Measurements from ENCODE around the gene ZNF511. TPM values are rescaled to one million over a fixed set of nuclear protein-coding genes. Genes with fewer than 3 reads are reported as not detected.

ZNF511 gene
- total RNA-seq, 1 donor from 2014 or later = 27.8 TPM

DNA sequence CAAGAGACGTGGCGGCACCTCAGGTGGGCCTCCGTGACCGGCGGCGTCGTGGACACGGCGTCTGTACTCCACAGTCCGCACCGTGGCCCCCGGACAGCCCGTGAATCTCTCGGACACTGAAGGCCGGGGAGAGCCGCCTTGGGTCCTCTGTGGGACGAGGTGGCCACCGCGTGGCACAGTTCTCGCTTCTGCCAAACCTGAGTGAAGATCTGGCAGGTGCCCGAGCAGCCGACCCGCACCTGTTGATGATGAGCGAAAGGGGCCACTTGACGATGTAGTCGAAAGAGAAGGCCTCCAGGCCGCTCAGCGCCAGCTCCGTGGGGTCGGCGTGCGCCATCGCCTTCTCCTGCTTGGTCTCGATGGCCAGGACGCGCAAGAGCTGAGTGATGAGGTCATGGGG is 23.5 kb upstream of the ZNF511 start:
- no peak for DNase-seq (ENCODE audit: low spot score)
- intact Hi-C loops (cut with DNase I) = no loop called here
- no peak for ATAC-seq

DNA sequence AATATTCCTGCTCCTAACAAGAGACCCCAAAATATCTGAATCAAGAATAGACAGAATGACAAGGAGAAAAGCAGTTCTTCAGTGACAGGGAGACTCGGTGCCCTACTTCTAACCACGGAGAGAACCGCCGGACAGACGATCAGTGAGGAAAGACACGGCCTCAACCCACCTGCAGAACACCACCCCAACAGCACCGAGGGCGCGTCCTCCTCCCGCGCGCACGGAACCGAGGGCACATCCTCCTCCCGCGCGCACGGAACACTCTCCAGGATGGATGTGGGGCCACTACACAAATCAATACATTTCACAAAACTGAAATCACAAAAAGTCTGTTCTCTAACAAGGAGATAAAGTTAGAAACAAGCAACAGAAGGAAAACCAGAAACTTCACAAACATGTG is 22.3 kb upstream of the ZNF511 start:
- intact Hi-C loops (cut with DNase I) = no loop called here
- DNase-seq (ENCODE audit: low spot score) (no peak), ATAC-seq (no peak)

GRCh38 chr10:133287832-133288500 is 20.7 kb upstream of the ZNF511 start:
- no peak for DNase-seq (ENCODE audit: low spot score)
- no peak for ATAC-seq
- intact Hi-C loops (cut with DNase I) = no loop called here

- DNase-seq (ENCODE audit: low spot score) (no peak), ATAC-seq (no peak)
- intact Hi-C loops (cut with DNase I) = no loop called here
Observed at GRCh38 chr10:133289761-133290160, 19.0 kb upstream of the ZNF511 start.

DNA sequence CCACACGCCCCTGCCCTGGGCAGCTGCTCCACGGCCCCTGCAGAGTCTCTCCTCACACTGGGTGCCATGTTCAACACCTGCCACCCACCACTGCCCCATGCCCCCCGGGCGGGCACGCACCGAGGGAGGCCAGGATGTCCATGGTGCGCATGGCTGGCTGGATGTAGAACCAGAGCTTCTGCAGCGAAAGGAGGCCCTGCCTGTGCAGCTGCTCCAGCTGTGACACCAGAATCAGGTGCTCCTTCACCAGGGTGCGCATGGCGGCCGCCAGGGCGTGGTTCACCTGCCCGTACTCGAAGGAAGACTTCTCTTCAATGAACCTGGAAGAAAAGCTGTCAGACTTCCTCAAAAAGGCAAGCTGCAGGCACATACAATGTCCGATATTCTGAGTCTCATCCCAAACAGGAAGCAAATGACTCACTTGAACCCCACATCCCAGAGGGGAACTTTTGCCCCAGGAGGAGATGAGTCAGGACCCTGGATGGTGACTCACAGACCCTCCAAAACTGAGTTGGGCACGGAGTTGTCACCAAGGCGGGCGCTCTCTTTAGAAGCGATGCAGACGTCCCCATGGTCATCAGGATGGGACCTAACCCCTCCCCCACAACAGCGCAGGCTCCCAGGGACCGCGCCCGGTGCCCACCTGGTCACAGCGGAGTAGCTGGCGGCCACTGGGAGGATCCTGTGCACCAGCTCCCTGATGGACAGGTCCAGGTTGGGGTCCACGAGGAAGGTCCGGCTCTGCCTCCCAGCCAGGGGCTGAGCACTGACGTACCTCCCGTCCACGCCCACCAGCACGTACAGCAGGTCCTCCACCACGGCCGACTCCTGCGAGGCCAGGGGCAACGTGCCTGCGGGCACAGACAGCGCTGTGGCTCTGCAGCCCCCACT is 15.6 kb upstream of the ZNF511 start:
- intact Hi-C loops (cut with DNase I) = no loop called here
- DNase-seq (ENCODE audit: low spot score) (no peak), ATAC-seq (no peak)

DNA sequence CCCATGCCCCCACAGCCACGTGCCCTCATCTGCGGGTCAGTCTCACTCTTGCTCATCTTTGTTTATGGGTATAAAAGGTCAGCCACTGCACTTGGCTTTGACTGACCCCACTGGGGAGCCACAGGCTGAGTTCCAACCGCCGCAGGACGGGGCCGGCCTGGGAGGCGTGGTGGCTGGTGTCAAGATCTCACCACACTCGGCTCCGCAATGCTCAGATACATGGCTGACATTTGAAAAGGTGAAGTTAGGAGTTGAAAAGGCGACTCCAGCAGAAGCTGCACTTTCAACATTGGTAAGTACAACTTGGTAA is 14.9 kb upstream of the ZNF511 start:
- intact Hi-C loops (cut with DNase I) = no loop called here
- ATAC-seq (no peak), DNase-seq (ENCODE audit: low spot score) (no peak)

GRCh38 chr10:133294189-133294588 is 14.5 kb upstream of the ZNF511 start:
- DNase-seq (ENCODE audit: low spot score) = no peak
- peak; percentile 54 for ATAC-seq
- intact Hi-C loops (cut with DNase I) = no loop called here

- intact Hi-C loops (cut with DNase I) = no loop called here
- DNase-seq (ENCODE audit: low spot score) (no peak), ATAC-seq (no peak)
Observed at GRCh38 chr10:133295426-133296320, 13.0 kb upstream of the ZNF511 start.

GRCh38 chr10:133297504-133297903 is 11.2 kb upstream of the ZNF511 start:
- intact Hi-C loops (cut with DNase I) = no loop called here
- DNase-seq (ENCODE audit: low spot score) = no peak
- no peak for ATAC-seq

- intact Hi-C loops (cut with DNase I) = no loop called here
- ATAC-seq = no peak
- no peak for DNase-seq (ENCODE audit: low spot score)
Observed at GRCh38 chr10:133298466-133298865, 10.2 kb upstream of the ZNF511 start.

DNA sequence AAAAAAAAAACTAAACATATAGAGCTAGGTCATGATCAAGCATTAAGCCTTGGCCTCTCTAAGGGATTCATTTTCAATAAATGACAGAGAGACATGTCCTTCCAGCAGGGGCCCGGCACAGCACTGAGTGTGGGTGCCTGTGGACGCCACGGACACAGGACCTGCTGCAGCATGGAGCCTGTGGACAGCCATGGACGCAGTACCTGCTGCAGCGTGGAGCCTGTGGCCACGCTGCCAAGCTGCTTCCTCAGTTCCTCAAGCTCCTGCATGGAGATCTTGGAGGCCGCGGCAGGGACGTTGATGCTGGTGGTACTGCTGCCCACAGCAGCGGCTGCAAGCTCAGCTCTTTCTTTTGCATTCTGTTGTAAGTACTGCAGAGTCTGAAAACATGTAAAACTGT is 9.5 kb upstream of the ZNF511 start:
- intact Hi-C loops (cut with DNase I) = no loop called here
- DNase-seq (ENCODE audit: low spot score) (no peak), ATAC-seq (no peak)

DNA sequence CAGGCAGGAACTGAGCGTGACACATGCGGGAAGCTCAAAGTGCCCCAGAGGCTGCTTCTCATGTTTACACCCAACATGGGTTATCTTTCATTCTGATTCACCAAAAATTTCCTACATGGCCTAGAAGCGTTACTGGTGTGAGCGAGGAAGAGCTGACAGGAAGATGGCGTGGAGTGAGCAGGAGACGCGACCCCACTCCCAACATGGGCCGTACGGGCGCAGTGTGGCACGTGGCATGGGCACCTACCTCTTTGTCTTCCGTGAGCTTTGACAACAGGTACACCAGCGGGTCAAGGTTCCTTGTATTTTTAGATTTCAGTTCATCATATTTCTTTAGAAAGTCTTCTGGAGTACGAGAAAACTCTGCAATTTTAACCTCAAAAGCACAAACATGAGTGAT is 9.0 kb upstream of the ZNF511 start:
- no peak for ATAC-seq
- intact Hi-C loops (cut with DNase I) = no loop called here
- DNase-seq (ENCODE audit: low spot score) = no peak

- DNase-seq (ENCODE audit: low spot score) (no peak), ATAC-seq (no peak)
Observed at GRCh38 chr10:133302230-133302629, 6.5 kb upstream of the ZNF511 start.

DNA sequence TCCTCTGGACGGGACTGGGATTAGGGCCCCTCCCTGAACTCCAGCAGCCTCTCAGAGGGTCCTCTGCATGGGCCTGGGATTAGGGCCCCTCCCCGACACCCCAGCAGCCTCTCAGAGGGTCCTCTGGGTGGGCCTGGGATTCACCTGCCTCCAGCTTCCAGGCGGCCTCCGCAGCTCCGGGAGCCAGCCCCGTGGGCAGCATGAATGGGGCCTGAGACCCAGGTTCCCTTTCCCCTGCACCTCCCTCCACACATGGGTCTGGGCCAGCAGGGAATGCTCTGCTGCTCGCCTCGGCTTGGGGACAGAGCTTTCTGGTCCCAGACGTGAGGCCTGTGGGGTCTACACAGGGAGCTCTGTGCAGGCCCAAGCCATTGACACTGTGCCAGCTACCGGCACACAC is 5.5 kb upstream of the ZNF511 start:
- ATAC-seq (no peak), DNase-seq (ENCODE audit: low spot score) (no peak)
- intact Hi-C loops (cut with DNase I) = no loop called here

More at GRCh38 chr10:133302230-133302629, 6.5 kb upstream of the ZNF511 start:
- intact Hi-C loops (cut with DNase I) = no loop called here

DNA sequence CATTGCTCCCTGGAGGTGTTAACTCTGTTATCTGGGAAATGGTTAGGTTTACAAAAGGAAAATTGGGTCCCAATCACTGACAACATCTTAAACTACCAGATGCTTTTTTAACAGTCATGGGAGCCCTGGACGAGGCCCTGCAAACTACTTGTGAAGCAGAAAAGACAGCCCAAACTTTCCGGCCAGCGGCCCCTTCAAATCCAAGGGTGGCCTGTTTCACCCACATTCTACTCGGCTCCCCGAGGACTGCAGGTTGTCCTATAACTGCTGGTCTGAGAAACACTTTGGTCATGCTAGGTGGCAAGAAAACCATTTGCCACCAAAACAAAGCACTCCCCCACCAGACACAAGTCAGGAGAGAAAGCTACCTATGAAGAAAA is 2.6 kb upstream of the ZNF511 start:
- DNase-seq (ENCODE audit: low spot score) (no peak), ATAC-seq (no peak)
- intact Hi-C loops (cut with DNase I) = no loop called here

GRCh38 chr10:133306941-133307379 is 1.8 kb upstream of the ZNF511 start:
- DNase-seq (ENCODE audit: low spot score) = no peak
- intact Hi-C loops (cut with DNase I) = no loop called here
- no peak for ATAC-seq

GRCh38 chr10:133307776-133308420 is 816 bp upstream of the ZNF511 start:
- DNase-seq (ENCODE audit: low spot score) (peak; percentile 79), ATAC-seq (no peak)
- intact Hi-C loops (cut with DNase I) = no loop called here

DNA sequence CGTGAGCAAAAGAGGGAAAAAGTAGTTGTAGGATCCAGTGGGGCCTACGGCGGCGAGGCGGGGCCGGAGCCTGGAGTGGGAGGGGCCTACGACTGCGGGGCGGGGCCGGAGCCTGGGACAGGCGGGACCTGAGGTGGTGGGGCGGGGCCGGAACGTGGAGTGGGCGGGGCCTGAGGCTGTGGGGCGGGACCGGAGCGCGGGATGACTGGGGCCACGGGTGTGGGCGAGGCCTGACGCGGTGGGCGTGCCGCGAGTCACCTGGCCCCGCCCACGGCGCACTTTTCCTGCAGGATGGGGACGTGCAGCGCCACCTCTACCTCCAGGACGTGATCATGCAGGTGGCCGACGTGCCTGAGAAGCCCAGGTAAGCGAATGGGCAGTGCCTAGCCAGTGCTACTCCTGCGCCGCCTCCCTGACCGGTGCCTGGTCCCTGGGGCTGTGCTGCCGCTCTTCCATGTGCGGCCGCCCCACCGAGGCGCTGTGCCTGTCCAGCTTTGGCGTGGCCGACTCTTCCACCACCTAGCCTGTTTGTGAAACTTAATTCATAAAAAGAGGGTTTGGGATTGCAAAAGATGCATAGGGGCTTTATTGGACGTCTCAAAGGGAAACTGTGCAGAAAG is 496 bp downstream of the ZNF511 start:
- ATAC-seq (peak; percentile 95), DNase-seq (ENCODE audit: low spot score) (peak; percentile 96)
- intact Hi-C loops (cut with DNase I) = no loop called here

Data from sciatic nerve (tissue), 2 donors.